ENCODE measurements around the gene ARMH4.

ARMH4 gene

GRCh38 chr14:58060898-58061297 lies 91.1 kb downstream of the ARMH4 start:
- no peak for TF ChIP-seq CTCF (IDR thresholded peaks at IDR 0.05; ENCODE audit: insufficient read depth, low read depth, low read length, missing control alignments)

GRCh38 chr14:58060077-58060476 lies 91.9 kb downstream of the ARMH4 start:
- TF ChIP-seq CTCF (IDR thresholded peaks at IDR 0.05; ENCODE audit: insufficient read depth, low read depth, low read length, missing control alignments) = no peak
- no peak for DNase-seq (ENCODE audit: low read depth)

More at GRCh38 chr14:58060898-58061297, 91.1 kb downstream of the ARMH4 start:
- DNase-seq (ENCODE audit: low read depth) = no peak
- no peak overlapping the region for H3K4me3 ChIP-seq (ENCODE audit: low read depth, low read length)

GRCh38 chr14:58059126-58059525 lies 92.9 kb downstream of the ARMH4 start:
- no peak for TF ChIP-seq CTCF (IDR thresholded peaks at IDR 0.05; ENCODE audit: insufficient read depth, low read depth, low read length, missing control alignments)
- H3K4me3 ChIP-seq (ENCODE audit: low read depth, low read length) = no peak overlapping the region
- no peak for DNase-seq (ENCODE audit: low read depth)

More at GRCh38 chr14:58060077-58060476, 91.9 kb downstream of the ARMH4 start:
- no peak overlapping the region for H3K4me3 ChIP-seq (ENCODE audit: low read depth, low read length)

GRCh38 chr14:58055497-58056010 lies 96.5 kb downstream of the ARMH4 start:
- no peak for DNase-seq (ENCODE audit: low read depth)
- no peak overlapping the region for H3K4me3 ChIP-seq (ENCODE audit: low read depth, low read length)

GRCh38 chr14:58054100-58054499 lies 97.9 kb downstream of the ARMH4 start:
- DNase-seq (ENCODE audit: low read depth) = no peak
- no peak for TF ChIP-seq CTCF (IDR thresholded peaks at IDR 0.05; ENCODE audit: insufficient read depth, low read depth, low read length, missing control alignments)
- H3K4me3 ChIP-seq (ENCODE audit: low read depth, low read length) = no peak overlapping the region

More at GRCh38 chr14:58055497-58056010, 96.5 kb downstream of the ARMH4 start:
- TF ChIP-seq CTCF (IDR thresholded peaks at IDR 0.05; ENCODE audit: insufficient read depth, low read depth, low read length, missing control alignments) = no peak

GRCh38 chr14:58048219-58048618 lies 103.8 kb downstream of the ARMH4 start:
- TF ChIP-seq CTCF (IDR thresholded peaks at IDR 0.05; ENCODE audit: insufficient read depth, low read depth, low read length, missing control alignments) = no peak
- DNase-seq (ENCODE audit: low read depth) = no peak

GRCh38 chr14:58027904-58028303 lies 124.1 kb downstream of the ARMH4 start:
- TF ChIP-seq CTCF (IDR thresholded peaks at IDR 0.05; ENCODE audit: insufficient read depth, low read depth, low read length, missing control alignments) = no peak
- no peak for DNase-seq (ENCODE audit: low read depth)
- no peak overlapping the region for H3K4me3 ChIP-seq (ENCODE audit: low read depth, low read length)

More at GRCh38 chr14:58048219-58048618, 103.8 kb downstream of the ARMH4 start:
- H3K4me3 ChIP-seq (ENCODE audit: low read depth, low read length) = no peak overlapping the region
